Forelimb muscle (tissue), 1 donor: ENCODE results near the gene IL36A. TPM values are rescaled to one million over a fixed set of nuclear protein-coding genes. Genes with fewer than 3 reads are reported as not detected.

Experiments used
- DNase-seq: peaks from one replicate; pipeline ENCODE4 v3.0.0-alpha.2; 2013; ENCODE audit warnings: low read depth
- polyA plus RNA-seq: library from polyadenylated mRNA; unstranded; fragments of 120-200 nt; gene quantifications from one replicate; pipeline ENCODE4 v1.2.1, GENCODE V29; 2013; ENCODE audit not compliant: insufficient read length

IL36A gene, protein sequence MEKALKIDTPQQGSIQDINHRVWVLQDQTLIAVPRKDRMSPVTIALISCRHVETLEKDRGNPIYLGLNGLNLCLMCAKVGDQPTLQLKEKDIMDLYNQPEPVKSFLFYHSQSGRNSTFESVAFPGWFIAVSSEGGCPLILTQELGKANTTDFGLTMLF
- not detected for polyA plus RNA-seq

DNA sequence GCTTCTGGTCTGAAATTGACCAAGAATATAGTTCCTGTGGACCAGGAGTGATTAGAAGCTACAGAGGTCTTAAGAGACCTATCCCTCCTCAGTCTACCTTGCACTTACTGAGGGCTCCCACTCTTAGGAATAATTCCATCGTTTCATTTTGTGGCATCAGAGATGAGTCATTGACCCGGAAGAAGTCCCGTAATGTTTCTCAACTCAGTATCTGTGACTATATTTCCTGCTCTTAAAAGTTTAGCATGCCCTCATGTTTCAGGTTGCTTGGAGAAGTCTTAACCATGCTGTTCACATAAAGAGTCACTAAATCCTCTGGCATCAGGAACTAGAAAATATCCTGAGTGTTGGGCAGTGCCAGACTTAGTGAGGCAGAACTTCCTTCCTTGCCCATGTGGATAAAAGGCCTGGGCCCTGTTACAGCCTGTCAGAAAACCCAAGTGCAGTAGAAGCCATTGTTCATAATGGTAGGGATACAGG is at the start of gene IL36A:
TSS of gene IL36A (plus strand) at position 430 of the 480 bp plus-strand sequence. CDS start 413 bp downstream, outside the sequence.
- no peak for DNase-seq

DNA sequence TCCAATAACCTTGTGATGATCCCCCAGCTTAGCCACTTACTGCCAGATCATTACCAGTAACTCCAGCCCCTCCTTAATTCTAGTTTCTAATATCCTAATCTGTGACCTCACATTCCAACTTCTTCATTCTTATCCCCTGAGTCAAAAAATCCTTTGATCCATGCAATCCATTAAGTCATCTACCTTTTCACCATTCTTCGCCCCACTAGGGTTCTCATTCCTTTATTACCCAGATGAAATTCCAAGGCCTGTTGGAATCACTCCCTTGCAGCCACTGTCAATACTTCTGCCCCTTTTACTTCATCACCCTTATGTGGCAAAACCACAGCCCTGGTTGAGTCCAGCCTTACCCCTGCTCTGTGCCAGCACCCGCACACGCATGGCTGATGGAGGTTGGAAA is 47.7 kb upstream of the IL36A start:
- no peak for DNase-seq

DNA sequence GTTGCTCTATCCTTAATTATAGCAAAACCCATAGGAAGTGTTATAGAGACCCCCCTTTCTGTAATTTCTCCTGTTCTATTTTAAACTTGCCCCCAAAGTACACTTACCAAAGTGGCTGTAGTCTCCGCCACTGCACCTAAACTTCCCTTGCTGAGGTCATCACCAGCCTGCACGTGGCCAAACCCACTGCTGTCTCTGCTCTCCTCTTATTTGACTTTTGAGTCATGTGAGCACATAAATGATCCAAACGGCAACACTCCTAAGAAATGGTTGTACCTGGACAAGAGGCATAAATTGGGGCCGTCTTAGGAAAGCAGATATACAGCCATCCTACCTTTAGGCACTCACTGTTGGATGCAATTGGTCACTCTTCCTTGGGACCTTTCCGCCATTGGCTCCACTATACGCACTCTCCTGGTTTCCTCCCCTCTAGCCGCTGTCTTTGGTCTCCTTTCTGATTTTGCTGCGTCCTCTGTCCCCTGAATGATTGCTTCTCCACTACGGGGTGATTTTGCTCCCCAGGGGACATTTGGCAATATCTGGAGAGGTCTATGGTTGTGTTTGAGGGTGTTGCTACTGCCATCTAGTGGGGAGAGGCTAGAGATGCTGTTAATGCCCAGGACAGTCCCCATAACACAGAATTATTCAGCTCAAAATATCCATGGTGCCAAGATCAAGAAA is 46.7 kb upstream of the IL36A start:
- DNase-seq = peak; percentile 13

DNA sequence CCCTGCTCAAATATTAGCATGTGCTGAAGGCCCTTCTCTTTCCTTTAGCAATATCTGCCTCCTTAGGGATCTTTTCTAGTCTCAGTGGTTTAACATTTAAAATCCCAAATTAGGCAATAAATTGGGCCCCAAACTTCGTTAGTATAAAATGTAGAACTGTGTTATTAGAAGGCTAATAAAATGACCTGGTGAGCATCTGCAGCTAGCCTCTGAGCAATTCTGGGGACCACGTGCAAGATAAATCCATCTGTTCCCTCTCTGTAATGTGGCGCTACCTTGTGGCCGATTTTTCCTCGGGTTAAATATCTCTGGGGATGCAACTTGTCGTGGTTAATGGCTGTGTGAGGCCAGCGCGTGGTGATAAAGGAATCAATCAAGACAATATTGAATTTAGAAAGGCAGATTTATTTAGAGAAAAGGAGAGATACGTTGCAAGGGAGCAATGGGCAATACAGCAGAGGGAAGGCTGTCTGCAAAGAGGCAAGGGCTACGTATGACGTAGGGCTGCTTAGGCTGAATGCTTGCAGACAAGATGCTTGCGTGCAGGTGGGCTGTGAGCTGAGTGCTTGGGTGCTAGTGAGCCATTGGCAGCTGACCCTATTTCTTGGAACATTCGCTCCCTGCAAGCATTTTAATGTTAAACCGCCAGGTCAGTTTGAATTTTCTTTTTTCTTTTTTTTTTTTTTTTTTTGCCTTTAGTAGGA is 46.0 kb upstream of the IL36A start:
- no peak for DNase-seq

DNA sequence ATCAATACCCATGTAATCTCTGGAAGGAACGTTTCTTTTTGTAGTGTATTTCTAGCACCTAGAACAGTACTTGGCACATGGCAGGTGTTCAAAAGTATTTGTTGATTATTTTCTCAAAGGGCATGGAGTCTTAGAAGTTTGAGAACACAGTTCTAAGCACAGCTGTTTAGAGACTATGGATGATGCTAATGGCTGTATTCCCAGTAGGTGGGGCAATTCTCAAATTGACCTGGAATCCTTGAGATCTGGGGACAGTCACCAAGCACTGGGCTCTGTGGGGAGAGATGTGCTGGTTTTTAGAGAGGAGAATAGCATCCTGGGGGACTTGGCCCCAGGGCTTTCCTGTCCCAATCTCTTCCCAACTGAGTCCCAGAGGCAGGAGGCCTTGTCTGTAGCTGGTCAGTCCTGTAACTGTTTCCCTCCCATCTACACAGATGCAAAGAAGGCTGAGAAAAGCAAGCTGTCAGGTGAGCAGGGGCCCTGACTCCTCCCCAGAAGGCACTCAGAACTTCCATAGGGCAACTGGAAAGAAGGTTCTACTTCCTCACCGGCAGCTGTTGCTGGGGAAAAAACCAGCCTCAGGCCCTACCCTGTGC is 44.9 kb upstream of the IL36A start:
- no peak for DNase-seq

DNA sequence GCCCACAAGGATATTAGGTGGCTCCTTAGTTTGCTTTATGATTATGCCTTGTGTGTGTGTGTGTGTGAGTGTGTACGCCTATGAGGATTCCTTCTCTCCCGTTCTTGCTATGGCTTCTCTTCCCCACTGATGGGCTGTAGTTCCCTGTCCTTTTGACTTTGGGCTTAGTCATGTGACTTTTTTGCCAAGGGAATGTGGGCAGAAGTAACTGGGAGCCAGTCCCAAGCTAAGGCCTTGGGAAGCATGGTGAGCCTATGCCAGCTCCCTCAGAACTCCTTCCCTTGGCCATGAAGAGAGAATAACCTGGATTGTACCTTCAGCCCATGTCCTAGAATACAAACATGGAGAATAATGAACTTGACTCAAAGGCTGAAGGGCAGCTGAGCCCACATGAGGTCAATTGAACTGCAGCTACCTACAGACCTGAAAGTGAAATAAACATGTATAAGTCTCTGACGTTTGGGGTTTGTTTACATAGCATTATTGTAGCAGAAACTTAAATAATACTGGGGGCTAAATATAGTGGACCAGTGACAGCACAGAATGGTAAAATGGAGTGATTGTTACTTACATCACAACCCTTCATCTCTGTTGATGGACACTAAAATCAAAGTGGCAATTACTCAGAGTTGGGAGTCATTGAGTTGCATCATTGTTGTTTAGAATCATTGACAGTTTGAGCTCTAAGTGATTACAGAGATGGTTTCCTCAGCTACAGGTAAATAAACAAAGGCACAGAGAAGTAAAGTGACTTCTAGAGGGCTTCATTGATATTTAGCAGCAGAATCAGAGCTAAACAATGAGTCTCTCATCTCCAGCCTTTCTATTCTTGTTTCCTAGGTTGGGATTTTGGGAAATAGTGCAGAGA is 42.7 kb upstream of the IL36A start:
- no peak for DNase-seq

DNA sequence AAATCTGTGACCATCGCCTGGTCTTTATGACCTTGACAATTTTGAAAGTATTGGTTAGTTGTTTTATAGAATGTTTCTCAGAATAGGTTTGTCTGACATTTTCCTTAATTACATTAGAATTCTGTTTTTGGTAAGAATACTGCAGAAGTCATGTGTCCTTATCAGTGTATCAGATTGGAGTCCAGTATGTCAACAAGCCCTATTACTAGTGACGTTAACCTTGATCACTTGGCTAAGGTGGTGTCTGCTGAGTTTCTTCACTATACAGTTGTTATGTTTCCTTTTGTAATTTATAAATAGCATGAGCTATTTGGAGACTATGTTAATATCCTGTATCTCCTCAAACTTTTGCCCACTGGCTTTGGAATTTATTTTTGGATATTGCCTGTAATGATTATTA is 38.2 kb upstream of the IL36A start:
- no peak for DNase-seq

DNA sequence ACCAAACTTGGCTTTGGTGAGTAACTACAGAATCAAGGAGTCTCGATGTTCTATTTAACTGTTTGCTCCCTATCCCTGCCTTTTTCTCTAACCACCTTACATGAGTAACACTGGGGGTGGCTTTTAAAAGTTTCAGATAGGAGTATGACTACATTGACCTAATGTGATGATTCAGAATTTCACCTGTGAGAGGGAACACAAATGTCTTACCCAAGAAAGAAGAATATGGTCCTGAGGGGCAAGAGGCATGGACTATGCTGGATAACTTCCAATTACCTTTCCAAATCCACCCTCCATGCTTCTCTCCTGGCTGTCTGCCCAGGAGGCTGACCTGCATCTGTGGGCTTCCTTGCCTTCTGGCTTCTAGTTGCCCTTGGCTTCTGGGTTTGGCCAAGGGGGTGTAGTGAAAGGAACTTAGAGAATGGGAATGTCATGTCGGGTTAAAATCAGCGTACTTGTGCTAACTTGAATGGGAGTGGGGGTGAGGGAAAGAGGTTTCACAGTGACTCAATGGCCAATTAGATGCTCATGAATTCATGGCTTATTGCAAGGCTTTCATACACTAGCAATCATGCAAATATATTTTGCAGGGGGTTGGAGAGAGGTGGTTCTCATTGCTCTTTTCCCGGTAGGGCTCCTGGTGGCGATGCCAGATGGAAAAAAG is 32.7 kb upstream of the IL36A start:
- DNase-seq = no peak

DNA sequence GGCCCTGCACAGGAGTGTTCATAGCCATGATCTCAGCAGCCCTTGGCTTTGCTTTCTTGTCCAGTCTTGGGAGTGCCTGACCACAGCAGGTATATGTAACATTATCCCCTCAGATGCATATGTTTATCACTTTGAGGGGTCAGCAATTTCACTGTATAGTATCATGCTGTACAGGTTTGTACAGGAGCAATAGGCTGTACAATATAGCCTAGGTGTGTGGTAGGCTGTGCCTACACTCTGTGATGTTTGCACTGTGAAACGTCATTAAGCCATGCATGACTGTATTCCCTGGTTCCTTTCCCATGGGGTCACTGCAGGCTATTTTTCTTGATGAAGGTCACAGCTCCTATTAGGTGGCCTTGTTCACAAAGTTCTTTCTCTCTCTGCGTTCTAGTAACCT is 32.1 kb upstream of the IL36A start:
- DNase-seq = no peak

DNA sequence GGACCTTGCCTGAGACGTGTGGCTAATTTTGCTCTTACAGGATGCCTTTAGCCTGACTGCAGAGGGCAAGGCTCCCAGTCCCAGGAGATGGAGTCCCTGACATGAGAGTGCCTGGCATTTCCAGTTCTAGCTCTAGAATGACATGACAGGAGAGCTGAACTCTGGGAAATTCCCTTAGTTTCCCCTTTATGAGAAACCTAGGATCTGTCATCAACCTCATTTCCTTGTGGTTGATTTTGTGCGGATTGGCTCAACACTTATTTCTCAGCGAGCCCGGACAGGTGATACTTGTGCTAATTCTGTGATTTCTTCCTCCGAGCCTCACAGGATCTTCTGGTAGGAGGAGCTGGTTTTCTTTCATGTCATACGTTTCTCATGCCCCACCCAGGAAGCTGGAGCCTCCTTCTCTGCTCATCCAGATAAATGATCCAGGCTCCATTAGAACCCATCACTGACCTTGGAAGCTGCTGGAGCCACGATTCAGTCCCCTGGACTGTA is 27.7 kb upstream of the IL36A start, which contains the start of gene IL36G:
TSS of gene IL36G (plus strand) at position 448 of the 498 bp plus-strand sequence. CDS start 633 bp downstream, outside the sequence.
- DNase-seq = no peak

DNA sequence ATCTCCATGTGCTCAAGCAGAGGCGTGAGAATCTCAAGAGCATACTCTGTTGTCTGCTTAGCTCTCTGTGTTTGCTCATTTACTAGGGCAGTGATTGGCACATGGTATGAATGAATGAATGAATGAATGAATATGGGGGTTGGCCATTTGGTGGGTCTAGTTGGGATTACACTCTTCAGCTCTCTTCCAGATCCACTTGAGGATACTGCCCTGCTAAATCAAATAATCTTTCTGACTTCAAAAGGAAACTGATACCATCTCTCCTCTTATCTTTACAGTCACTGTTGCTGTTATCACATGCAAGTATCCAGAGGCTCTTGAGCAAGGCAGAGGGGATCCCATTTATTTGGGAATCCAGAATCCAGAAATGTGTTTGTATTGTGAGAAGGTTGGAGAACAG is 25.5 kb upstream of the IL36A start:
- no peak for DNase-seq

DNA sequence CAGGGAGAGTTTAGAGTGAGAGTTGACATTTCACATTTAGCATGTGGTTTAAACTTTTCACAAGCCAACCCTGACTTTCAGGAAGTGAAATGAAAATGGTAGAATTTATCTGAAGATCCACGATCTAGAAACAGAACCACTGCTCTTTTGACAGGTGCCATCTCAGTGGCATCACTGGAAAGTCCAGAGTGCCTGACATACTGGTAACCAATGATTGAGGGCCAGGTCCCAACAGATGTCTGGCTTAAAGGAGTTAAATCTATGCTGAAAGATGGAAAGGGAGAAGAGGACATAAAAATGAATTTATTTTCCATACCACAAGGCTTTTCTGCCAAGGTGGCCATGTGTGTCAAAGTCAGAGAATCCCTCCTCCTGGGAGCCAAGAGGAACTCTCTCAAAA is 24.7 kb upstream of the IL36A start:
- DNase-seq = no peak

DNA sequence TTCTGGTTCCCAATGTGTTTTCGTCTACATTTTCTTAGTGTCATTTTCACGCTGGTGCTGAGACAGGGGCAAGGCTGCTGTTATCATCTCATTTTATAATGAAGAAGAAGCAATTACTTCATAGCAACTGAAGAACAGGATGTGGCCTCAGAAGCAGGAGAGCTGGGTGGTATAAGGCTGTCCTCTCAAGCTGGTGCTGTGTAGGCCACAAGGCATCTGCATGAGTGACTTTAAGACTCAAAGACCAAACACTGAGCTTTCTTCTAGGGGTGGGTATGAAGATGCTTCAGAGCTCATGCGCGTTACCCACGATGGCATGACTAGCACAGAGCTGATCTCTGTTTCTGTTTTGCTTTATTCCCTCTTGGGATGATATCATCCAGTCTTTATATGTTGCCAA is 20.2 kb upstream of the IL36A start:
- no peak for DNase-seq

DNA sequence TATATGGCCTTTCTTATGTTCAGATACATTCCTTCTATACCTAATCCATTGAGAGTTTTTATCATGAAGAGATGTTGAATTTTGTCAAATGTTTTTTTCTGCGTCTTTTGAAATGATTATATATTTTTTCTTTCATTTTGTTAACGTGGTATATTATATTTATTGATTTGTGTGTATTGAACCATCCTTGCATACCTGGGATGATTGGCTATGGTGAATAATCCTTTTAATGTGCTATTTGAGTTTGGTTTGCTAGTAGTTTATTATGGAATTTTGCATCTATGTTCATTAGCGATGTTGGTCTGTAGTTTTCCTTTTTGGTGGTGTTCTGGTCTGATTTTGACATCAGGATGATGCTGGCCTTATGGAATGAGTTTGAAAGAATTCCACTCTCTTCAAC is 15.6 kb upstream of the IL36A start:
- no peak for DNase-seq

DNA sequence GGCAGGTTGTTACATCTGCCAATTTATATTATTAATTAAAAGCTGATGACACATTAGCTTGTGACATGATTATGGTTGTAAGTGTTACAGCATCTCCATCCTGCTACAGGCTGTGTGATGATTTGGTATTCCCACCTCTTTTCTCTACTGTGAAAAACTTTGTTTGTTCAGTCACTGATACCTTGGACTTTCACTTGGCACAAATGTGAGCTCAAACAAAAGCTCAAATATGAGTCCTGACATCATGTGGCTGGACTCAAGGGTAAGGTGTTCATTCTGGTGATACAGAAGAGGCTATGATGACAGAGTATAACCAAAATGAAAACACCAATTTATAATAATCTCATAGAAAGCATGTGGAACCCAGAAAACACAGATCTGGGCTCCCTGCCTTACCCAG is 11.4 kb upstream of the IL36A start:
- DNase-seq = no peak

DNA sequence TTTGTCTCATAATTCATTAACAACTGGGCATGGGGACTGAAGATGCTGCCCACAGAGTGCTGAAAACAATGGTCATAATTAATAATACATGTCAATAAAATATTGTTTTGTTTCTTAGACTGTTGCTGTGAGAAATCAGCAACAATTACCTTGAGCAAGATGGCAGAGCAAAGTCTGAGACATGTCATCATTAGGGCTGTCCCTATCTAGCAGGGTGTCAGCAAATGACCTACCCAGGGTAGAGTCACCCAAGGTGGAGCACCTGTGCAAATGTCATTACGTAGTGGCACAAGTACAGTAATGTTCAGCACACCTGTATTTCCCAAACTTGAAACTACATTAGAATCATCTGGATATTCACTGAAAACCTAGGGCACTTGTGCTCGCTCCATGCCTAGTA is 10.6 kb upstream of the IL36A start:
- DNase-seq = no peak

DNA sequence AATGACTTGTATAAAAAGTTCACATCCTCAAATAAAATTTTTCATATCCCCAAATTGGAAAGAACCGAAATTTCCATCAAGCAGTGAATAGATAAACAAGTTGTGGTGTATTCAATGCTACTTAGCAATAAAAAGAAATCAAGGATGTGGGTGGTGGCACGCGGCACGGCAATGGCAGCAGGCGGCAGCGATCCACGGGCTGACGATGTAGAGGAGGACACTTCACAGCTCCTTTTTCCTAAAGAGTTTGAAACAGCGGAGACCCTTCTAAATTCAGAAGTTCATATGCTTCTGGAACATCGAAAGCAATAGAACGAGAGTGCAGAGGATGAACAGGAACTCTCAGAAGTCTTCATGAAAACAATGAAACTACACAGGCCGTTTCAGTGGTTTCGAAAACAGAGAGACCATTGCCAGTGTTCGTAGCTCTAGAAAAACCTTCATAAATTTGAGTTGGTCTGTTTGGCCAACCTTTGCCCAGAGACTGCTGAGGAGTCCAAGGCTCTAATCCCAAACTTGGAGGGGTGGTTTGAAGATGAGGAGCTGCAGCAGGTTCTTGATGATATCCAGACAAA is 9.8 kb upstream of the IL36A start:
- DNase-seq = no peak

DNA sequence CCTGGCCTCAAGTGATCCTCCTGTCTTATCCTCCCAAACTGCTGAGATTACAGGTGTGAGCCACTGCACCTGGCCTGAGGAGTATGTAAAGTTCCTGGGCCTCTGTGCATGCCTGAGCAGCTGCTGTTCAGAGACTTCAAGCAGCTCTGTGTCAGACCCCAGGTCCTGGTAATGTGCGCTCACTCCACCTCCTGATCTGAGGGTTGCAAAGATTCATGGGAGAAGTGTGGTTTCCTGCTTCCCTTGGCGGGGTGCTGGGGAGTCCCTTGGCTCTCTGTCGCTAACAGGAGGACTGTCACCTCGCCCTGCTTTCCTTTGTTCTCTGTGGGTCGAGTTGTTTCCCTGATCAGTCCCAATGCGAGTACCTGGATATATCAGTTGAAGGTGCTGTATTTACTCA is 8.6 kb upstream of the IL36A start:
- DNase-seq = no peak

DNA sequence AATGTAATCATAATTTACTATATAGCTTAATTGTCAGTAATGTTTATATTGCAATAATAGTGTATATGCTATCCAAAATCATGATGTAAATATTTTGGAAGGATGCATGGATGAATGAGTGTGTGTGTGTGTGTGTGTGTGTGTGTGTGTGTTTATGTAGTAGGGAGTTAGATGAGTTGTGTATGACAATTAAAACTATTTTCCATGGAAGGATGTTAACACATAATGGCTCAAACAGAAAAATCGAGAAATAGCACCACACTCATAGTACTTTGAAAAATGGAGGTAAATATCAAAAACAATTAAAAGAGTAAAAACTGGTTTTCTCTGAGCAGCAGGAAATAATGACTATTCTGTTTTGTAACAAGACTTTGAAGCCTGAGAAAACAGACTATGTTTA is 8.1 kb upstream of the IL36A start:
- DNase-seq = no peak

DNA sequence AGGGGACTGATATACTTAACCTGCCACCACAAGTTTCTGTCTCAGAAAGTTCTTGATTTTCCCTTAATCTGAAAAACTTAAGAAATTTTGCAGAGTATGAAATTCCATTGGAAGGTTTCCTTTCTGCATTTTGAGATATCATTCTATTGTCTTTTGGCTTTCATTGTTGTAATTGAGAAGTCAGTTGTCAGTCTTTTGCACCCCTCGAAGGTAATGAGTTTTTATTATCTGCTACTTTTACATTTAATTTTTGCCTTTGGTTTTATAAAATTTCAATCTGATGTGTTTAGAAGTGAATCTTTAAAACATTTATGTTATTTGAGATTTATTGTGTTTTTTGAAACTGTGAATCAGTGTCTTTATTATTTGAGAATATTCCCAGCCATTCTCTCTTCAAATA is 4.8 kb upstream of the IL36A start:
- no peak for DNase-seq
